BE2C (cell line): ENCODE data around the gene NDUFS6.

Experiments used
- DNase-seq: peaks from one replicate; pipeline ENCODE4 v3.0.0-alpha.2; 2020
- H3K27me3 ChIP-seq: fragments of 250-450 bp; sonication (Bioruptor Pico); 2 replicates; pipeline ENCODE4 v1.5.1; 2020; ENCODE audit warnings: mild to moderate bottlenecking
- H3K36me3 ChIP-seq: fragments of 250-450 bp; sonication (Bioruptor Pico); 2 replicates; pipeline ENCODE4 v1.5.1; 2020; ENCODE audit warnings: mild to moderate bottlenecking
- H3K4me1 ChIP-seq: fragments of 250-450 bp; sonication (Bioruptor Pico); 2 replicates; pipeline ENCODE4 v1.5.1; 2020
- H3K4me3 ChIP-seq: 2 replicates; pipeline ENCODE4 v1.5.1; 2011; ENCODE audit warnings: low read depth, low read length
- H3K9me3 ChIP-seq: fragments of 250-450 bp; sonication (Bioruptor Pico); 2 replicates; pipeline ENCODE4 v1.5.1; 2020
- CTCF ChIP-seq: IDR thresholded peaks from 2 replicates; pipeline ENCODE4 v1.5.1; 2012; ENCODE audit warnings: mild to moderate bottlenecking, low read depth, low read length

Gene NDUFS6

GRCh38 chr5:1805326-1805725 lies 4.1 kb downstream of the NDUFS6 start:
- DNase-seq: no peak
- no peaks in the 10 kb centered on the region for H3K9me3 ChIP-seq
- H3K4me3 ChIP-seq: no peak overlapping the region
- TF ChIP-seq CTCF: no peak
- H3K27me3 ChIP-seq: no peaks in the 10 kb centered on the region
- peaks cover 75% of the 10 kb centered on the region for H3K36me3 ChIP-seq
- H3K4me1 ChIP-seq: no peaks in the 10 kb centered on the region; the same call in 1 of the 2 replicates

GRCh38 chr5:1805736-1806135 lies 4.5 kb downstream of the NDUFS6 start:
- H3K4me1 ChIP-seq: no peaks in the 10 kb centered on the region; the same call in 1 of the 2 replicates
- no peak for DNase-seq
- H3K36me3 ChIP-seq: peaks cover 79% of the 10 kb centered on the region
- no peak overlapping the region for H3K4me3 ChIP-seq
- no peak for TF ChIP-seq CTCF
- H3K27me3 ChIP-seq: no peaks in the 10 kb centered on the region
- H3K9me3 ChIP-seq: no peaks in the 10 kb centered on the region

- no peak for TF ChIP-seq CTCF
- DNase-seq: no peak
- no peaks in the 10 kb centered on the region; the same call in 1 of the 2 replicates for H3K4me1 ChIP-seq
- H3K27me3 ChIP-seq: no peaks in the 10 kb centered on the region
- H3K36me3 ChIP-seq: peaks cover 83% of the 10 kb centered on the region
- no peak overlapping the region for H3K4me3 ChIP-seq
- H3K9me3 ChIP-seq: no peaks in the 10 kb centered on the region
Measured at GRCh38 chr5:1806199-1806598, 5.0 kb downstream of the NDUFS6 start.

GRCh38 chr5:1806974-1807373 lies 5.8 kb downstream of the NDUFS6 start:
- peaks cover 90% of the 10 kb centered on the region for H3K36me3 ChIP-seq
- H3K9me3 ChIP-seq: no peaks in the 10 kb centered on the region
- H3K4me1 ChIP-seq: no peaks in the 10 kb centered on the region; the same call in 1 of the 2 replicates
- H3K27me3 ChIP-seq: no peaks in the 10 kb centered on the region
- no peak for DNase-seq
- no peak overlapping the region for H3K4me3 ChIP-seq
- no peak for TF ChIP-seq CTCF

GRCh38 chr5:1807451-1808185 lies 6.4 kb downstream of the NDUFS6 start:
- DNase-seq: no peak

More at GRCh38 chr5:1807451-1808185, 6.4 kb downstream of the NDUFS6 start:
- peaks cover 94% of the 10 kb centered on the region for H3K36me3 ChIP-seq
- H3K4me3 ChIP-seq: no peak overlapping the region
- no peaks in the 10 kb centered on the region for H3K27me3 ChIP-seq
- H3K9me3 ChIP-seq: no peaks in the 10 kb centered on the region
- no peak for TF ChIP-seq CTCF
- H3K4me1 ChIP-seq: no peaks in the 10 kb centered on the region
